K562 (cell line): ENCODE results near the gene GPR39. TPM values are rescaled to one million over a fixed set of nuclear protein-coding genes. Genes with fewer than 3 reads are reported as not detected.

Source experiments
- ATAC-seq: fragments of 200-7000 bp; cut with Tn5 transposase; 3 replicates; pipeline ENCODE4 v1.9.1; 2020; ENCODE audit warnings: moderate library complexity
- BruUV-seq: library from RNA; stranded (reverse); fragments of 400-500 nt; replicated peaks from 2 replicates; lab custom pipeline; 2021; lab: Mats Ljungman, UMichigan
- CTCF ChIA-PET: fragments of 300-600 bp; formaldehyde crosslinking; extraction: SDS; loops from one replicate; lab custom pipeline; 2021; ENCODE audit warnings: low intra/inter-chr PET ratio; lab: Yijun Ruan, JAX
- POLR2A ChIA-PET: fragments of 300-600, 350-650 bp; sonication (Branson Sonifier 250); formaldehyde crosslinking; extraction: SDS; loops from one replicate; lab custom pipeline; 2021; ENCODE audit warnings: antibody characterized with exemption, inconsistent platforms; lab: Yijun Ruan, JAX
- DNase-seq, 4 experiments: peaks; one replicate each; pipeline versions ENCODE4 v3.0.0 to v3.0.0-alpha.2; 2011 to 2018; ENCODE audit warnings: low spot score in 3 of 4, mixed read lengths in 3 of 4; ENCODE audit errors: extremely low read depth in 1 of 4
- FAIRE-seq: peaks from 2 replicates; lab custom pipeline; 2011; peaks lifted over from hg19 to GRCh38; lab: Jason Lieb, UNC
- H2AFZ ChIP-seq: 2 replicates; pipeline ENCODE4 v1.6.0; 2011; ENCODE audit warnings: low read depth, low read length, control low read depth, inconsistent platforms
- H3K27ac ChIP-seq: fragments of 200-600 bp; 3 replicates; pipeline ENCODE4 v1.8.0; 2011; ENCODE audit warnings: low read depth, mild to moderate bottlenecking, control low read depth, inconsistent platforms, low read length, moderate library complexity, mixed read lengths; ENCODE audit errors: extremely low read depth
- H3K27me3 ChIP-seq, 2 experiments: fragments of 300-600 bp in 1 of 2; 2 replicates in 1 of 2; 3 replicates in 1 of 2; pipeline versions ENCODE4 v1.6.0 to v1.8.0; 2011; ENCODE audit warnings: inconsistent platforms in 2 of 2, low read length in 2 of 2, mild to moderate bottlenecking in 1 of 2, mixed read lengths in 1 of 2, moderate library complexity in 1 of 2; ENCODE audit not compliant: control insufficient read depth in 2 of 2, insufficient read depth in 2 of 2
- H3K36me3 ChIP-seq: fragments of 300-600 bp; 3 replicates; pipeline ENCODE4 v1.8.0; 2011; ENCODE audit warnings: mild to moderate bottlenecking, low read length, inconsistent platforms; ENCODE audit not compliant: control insufficient read depth, insufficient read depth
- H3K4me1 ChIP-seq, 2 experiments: fragments of 200-600 bp in 1 of 2; replicated peaks in 1 of 2; 2 replicates in 1 of 2; 3 replicates in 1 of 2; pipeline versions ENCODE4 v1.5.1 to v1.8.0; 2011; ENCODE audit warnings: inconsistent platforms in 2 of 2, low read length in 2 of 2, mild to moderate bottlenecking in 1 of 2, mixed read lengths in 1 of 2, moderate library complexity in 1 of 2; ENCODE audit not compliant: control insufficient read depth in 2 of 2, insufficient read depth in 2 of 2
- H3K4me2 ChIP-seq: 2 replicates; pipeline ENCODE4 v1.6.1; 2011; ENCODE audit warnings: low read length, control low read depth, inconsistent platforms, mixed read lengths; ENCODE audit not compliant: insufficient read depth
- H3K4me3 ChIP-seq: fragments of 200-600 bp; sonication (generic), shearing (Covaris generic); 2 replicates; pipeline ENCODE4 v1.5.1; 2016; ENCODE audit warnings: control low read depth, inconsistent platforms
- H3K79me2 ChIP-seq: fragments of 200-600 bp; 3 replicates; pipeline ENCODE4 v1.8.0; 2011; ENCODE audit warnings: low read length, inconsistent platforms; ENCODE audit not compliant: control insufficient read depth, insufficient read depth
- H3K9ac ChIP-seq, 2 experiments: 2 replicates each; pipeline versions ENCODE4 v1.6.0 to v1.6.1; 2011; ENCODE audit warnings: low read depth in 2 of 2, low read length in 2 of 2, control low read depth in 1 of 2, inconsistent platforms in 1 of 2, mild to moderate bottlenecking in 1 of 2, mixed read lengths in 1 of 2; ENCODE audit not compliant: insufficient read depth in 1 of 2
- H3K9me1 ChIP-seq: one replicate; pipeline ENCODE4 v1.6.0; 2011; ENCODE audit warnings: inconsistent platforms, mild to moderate bottlenecking, low read length, moderate library complexity; ENCODE audit not compliant: control insufficient read depth, insufficient read depth
- H3K9me3 ChIP-seq: replicated peaks from 2 replicates; pipeline ENCODE4 v1.5.1; 2011; ENCODE audit warnings: low read depth, low read length, inconsistent platforms; ENCODE audit not compliant: control insufficient read depth, insufficient read depth
- H4K20me1 ChIP-seq: replicated peaks from 2 replicates; pipeline ENCODE4 v1.6.1; 2011; ENCODE audit warnings: low read length, inconsistent platforms, mixed read lengths; ENCODE audit not compliant: control insufficient read depth, insufficient read depth
- FUS ChIP-seq: fragments of 200-400 bp; formaldehyde crosslinking; optimal IDR thresholded peaks from 2 replicates; pipeline ENCODE3; 2017; ENCODE audit warnings: low read depth, low read length
- RBM25 ChIP-seq: fragments of 200-400 bp; formaldehyde crosslinking; IDR thresholded peaks from 2 replicates; pipeline ENCODE4 v1.6.1; 2018; ENCODE audit warnings: low read length, low read depth, moderate library complexity; ENCODE audit not compliant: severe bottlenecking
- YBX1 ChIP-seq: fragments of 450-650 bp; IDR thresholded peaks from 2 replicates; pipeline ENCODE4 v1.7.1; 2016; ENCODE audit warnings: mild to moderate bottlenecking
- ZFP36 ChIP-seq: fragments of 150-350 bp; IDR thresholded peaks from 2 replicates; pipeline ENCODE4 v1.6.1; 2018; ENCODE audit warnings: low read length, low read depth; ENCODE audit not compliant: partially characterized antibody
- ZNF512 ChIP-seq: IDR thresholded peaks from 2 replicates; pipeline ENCODE4 v1.6.1; 2016; ENCODE audit warnings: missing genetic modification characterization, missing compliant biosample characterization
- WGBS: fragments of 100-300 bp; shearing (Covaris generic); methylation state at CpG from one replicate; pipeline ENCODE4 v1.1.6; 2016; ENCODE audit warnings: low coverage, mixed read lengths; ENCODE audit not compliant: insufficient coverage; ENCODE audit errors: missing lambda C conversion rate; 5-methylcytosine and 5-hydroxymethylcytosine counted together
- in situ Hi-C: fragments of 300-500 bp; cut with MboI; formaldehyde crosslinking; loops from 4 replicates; pipeline ENCODE4 v1.15.0; 2018; ENCODE audit warnings: inconsistent platforms, mixed read lengths
- intact Hi-C: fragments of 100-400 bp; cut with micrococcal nuclease; formaldehyde crosslinking; loops from 2 replicates; pipeline ENCODE4 v1.14.2; 2022
- polyA plus RNA-seq, 8 experiments: library from polyadenylated mRNA; depleted of rRNA in 4 of 8; stranded (reverse) in 5 of 8; unstranded in 3 of 8; fragments of >200 nt; fragmentation: Nextera tagmentation in 2 of 8; fragmentation: Illumina TruSeq in 1 of 8; extraction: Ambion mirVana in 2 of 8; extraction: Trizol in 1 of 8; gene quantifications; 2 replicates each; pipeline versions ENCODE4 v1.2.1 to v1.2.3, GENCODE V29; 2011 to 2014; ENCODE audit warnings: inconsistent platforms in 1 of 8, missing spikeins in 1 of 8
- total RNA-seq, 7 experiments: library from RNA; depleted of rRNA in 6 of 7; stranded (reverse); fragments of >200 nt in 6 of 7; fragmentation: Illumina TruSeq in 2 of 7; extraction: Trizol in 2 of 7; gene quantifications; 2 replicates each; pipeline versions ENCODE4 v1.2.1 to v1.2.3, GENCODE V29; 2011 to 2021; ENCODE audit warnings: low replicate concordance in 1 of 7
- TF ChIP-seq, protein P1 (sequence below): IDR thresholded peaks from 3 replicates; pipeline ENCODE4 v1.6.1; 2011; ENCODE audit warnings: borderline replicate concordance, mild to moderate bottlenecking, moderate library complexity; ENCODE audit not compliant: insufficient read length; ENCODE audit errors: extremely low read depth

GPR39 gene
- total and polyA plus RNA-seq, 9 of the 15 experiments (the other 6 are each of a cell fraction or from before 2014, with no cell fraction given) = 0.04 TPM; not detected in 8

GRCh38 chr2:132430895-132431294 lies 14.3 kb downstream of the GPR39 start (continued):
- TF ChIP-seq ZNF512 (tag) = no peak

GRCh38 chr2:132437852-132438669 lies 21.5 kb downstream of the GPR39 start:
- no peaks in the 10 kb centered on the region for H3K9me1 ChIP-seq
- TF ChIP-seq ZFP36 = peak; percentile 99
- TF ChIP-seq, protein P1, sequence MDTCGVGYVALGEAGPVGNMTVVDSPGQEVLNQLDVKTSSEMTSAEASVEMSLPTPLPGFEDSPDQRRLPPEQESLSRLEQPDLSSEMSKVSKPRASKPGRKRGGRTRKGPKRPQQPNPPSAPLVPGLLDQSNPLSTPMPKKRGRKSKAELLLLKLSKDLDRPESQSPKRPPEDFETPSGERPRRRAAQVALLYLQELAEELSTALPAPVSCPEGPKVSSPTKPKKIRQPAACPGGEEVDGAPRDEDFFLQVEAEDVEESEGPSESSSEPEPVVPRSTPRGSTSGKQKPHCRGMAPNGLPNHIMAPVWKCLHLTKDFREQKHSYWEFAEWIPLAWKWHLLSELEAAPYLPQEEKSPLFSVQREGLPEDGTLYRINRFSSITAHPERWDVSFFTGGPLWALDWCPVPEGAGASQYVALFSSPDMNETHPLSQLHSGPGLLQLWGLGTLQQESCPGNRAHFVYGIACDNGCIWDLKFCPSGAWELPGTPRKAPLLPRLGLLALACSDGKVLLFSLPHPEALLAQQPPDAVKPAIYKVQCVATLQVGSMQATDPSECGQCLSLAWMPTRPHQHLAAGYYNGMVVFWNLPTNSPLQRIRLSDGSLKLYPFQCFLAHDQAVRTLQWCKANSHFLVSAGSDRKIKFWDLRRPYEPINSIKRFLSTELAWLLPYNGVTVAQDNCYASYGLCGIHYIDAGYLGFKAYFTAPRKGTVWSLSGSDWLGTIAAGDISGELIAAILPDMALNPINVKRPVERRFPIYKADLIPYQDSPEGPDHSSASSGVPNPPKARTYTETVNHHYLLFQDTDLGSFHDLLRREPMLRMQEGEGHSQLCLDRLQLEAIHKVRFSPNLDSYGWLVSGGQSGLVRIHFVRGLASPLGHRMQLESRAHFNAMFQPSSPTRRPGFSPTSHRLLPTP = peak; percentile 51
- no peak for TF ChIP-seq YBX1
- TF ChIP-seq FUS = no peak
- TF ChIP-seq RBM25 = peak; percentile 94
- no peak for DNase-seq
- peaks cover 0 to 4% of the 10 kb centered on the region in 2 experiments; a peak in 2 of 5 replicates for H3K27me3 ChIP-seq
- no peaks in the 10 kb centered on the region for H3K9me3 ChIP-seq
- no TSS peak for BruUV-seq
- H3K4me2 ChIP-seq = no peak overlapping the region
- 0% methylated on average over 5 of the region's 5 CpGs for WGBS
- ChIA-PET CTCF (no interaction called here), POLR2A (interaction anchor here (1.1 kb wide), 1 partner anchor 12 kb away, joined by 3 read pairs; no protein-coding TSS in a partner anchor)
- no peak for FAIRE-seq
- no peak overlapping the region for H3K4me3 ChIP-seq
- H3K36me3 ChIP-seq = no peaks in the 10 kb centered on the region
- no peak overlapping the region for H3K9ac ChIP-seq
- intact Hi-C loops (no loop called here), in situ Hi-C loops (no loop called here)
- H3K4me1 ChIP-seq = no peaks in the 10 kb centered on the region
- no peaks in the 10 kb centered on the region for H4K20me1 ChIP-seq
- no peak for ATAC-seq
- H3K27ac ChIP-seq = no peak overlapping the region
- no peak overlapping the region for H2AFZ ChIP-seq
- no peaks in the 10 kb centered on the region for H3K79me2 ChIP-seq
